22Rv1 (cell line): Measurements from ENCODE around the gene IGFL4.

Source experiments
- CTCF ChIP-seq: fragments of 450-650 bp; IDR thresholded peaks from 2 replicates; pipeline ENCODE4 v1.5.1; 2017; ENCODE audit warnings: mild to moderate bottlenecking
- ZFX ChIP-seq: fragments of 450-650 bp; IDR thresholded peaks from 2 replicates; pipeline ENCODE4 v1.6.1; 2017; ENCODE audit warnings: antibody characterized with exemption, borderline replicate concordance

- TF ChIP-seq CTCF (no peak), ZFX (no peak)
These were observed 7.4 kb downstream of the IGFL4 start for GRCh38 chr19:46033401-46033800.
